Osteoblast (primary cell): ENCODE data around the gene MSANTD1. TPM values are rescaled to one million over a fixed set of nuclear protein-coding genes. Genes with fewer than 3 reads are reported as not detected.

Source experiments
- DNase-seq: peaks from one replicate; pipeline ENCODE4 v3.0.0; 2011; ENCODE audit warnings: low spot score, mixed read lengths; ENCODE audit not compliant: insufficient read length; ENCODE audit errors: missing footprints
- H2AFZ ChIP-seq: 2 replicates; pipeline ENCODE4 v1.6.0; 2011; ENCODE audit warnings: mild to moderate bottlenecking, low read length
- H3K27ac ChIP-seq: 2 replicates; pipeline ENCODE4 v1.5.1; 2011; ENCODE audit warnings: mild to moderate bottlenecking, low read depth, low read length, moderate library complexity
- H3K27me3 ChIP-seq: 2 replicates; pipeline ENCODE4 v1.6.0; 2012; ENCODE audit warnings: mild to moderate bottlenecking, control low read depth, inconsistent platforms, low read length, moderate library complexity; ENCODE audit not compliant: insufficient read depth
- H3K36me3 ChIP-seq: 2 replicates; pipeline ENCODE4 v1.5.1; 2011; ENCODE audit warnings: mild to moderate bottlenecking, low read length, control low read depth, moderate library complexity; ENCODE audit not compliant: insufficient read depth
- H3K4me1 ChIP-seq: 2 replicates; pipeline ENCODE4 v1.5.1; 2011; ENCODE audit warnings: mild to moderate bottlenecking, low read length, control low read depth, moderate library complexity; ENCODE audit not compliant: insufficient read depth
- H3K4me2 ChIP-seq: 2 replicates; pipeline ENCODE4 v1.6.0; 2011; ENCODE audit warnings: mild to moderate bottlenecking, low read length; ENCODE audit not compliant: insufficient read depth
- H3K4me3 ChIP-seq: fragments of 200-600 bp; sonication (generic); 3 replicates; pipeline ENCODE4 v1.5.1; 2012; ENCODE audit warnings: mild to moderate bottlenecking, low read length, inconsistent platforms; ENCODE audit not compliant: insufficient read depth
- H3K79me2 ChIP-seq: 2 replicates; pipeline ENCODE4 v1.6.0; 2012; ENCODE audit warnings: mild to moderate bottlenecking, low read length, control low read depth, inconsistent platforms; ENCODE audit not compliant: insufficient read depth
- H3K9me3 ChIP-seq: 2 replicates; pipeline ENCODE4 v1.5.1; 2011; ENCODE audit warnings: low read depth, low read length, control low read depth
- H4K20me1 ChIP-seq: 2 replicates; pipeline ENCODE4 v1.6.0; 2012; ENCODE audit warnings: mild to moderate bottlenecking, low read length, control low read depth; ENCODE audit not compliant: insufficient read depth
- total RNA-seq: library from RNA; depleted of rRNA; stranded (reverse); fragments of >200 nt; gene quantifications from 2 replicates; pipeline ENCODE4 v1.2.3, GENCODE V29; 2012
- TF ChIP-seq, protein P1 (sequence below): IDR thresholded peaks from 2 replicates; pipeline ENCODE4 v1.5.1; 2011; ENCODE audit warnings: mild to moderate bottlenecking, low read depth, low read length, moderate library complexity; ENCODE audit errors: extremely low read depth

MSANTD1 gene
- total RNA-seq, result 0.59 and 0.72 TPM in 2 replicates

GRCh38 chr4:3248811-3249661, at the start of gene MSANTD1:
MSANTD1 (plus strand) TSS chr4:3249159; CDS start chr4:3249223, 64 bp downstream.
- H4K20me1 ChIP-seq, result no peaks in the 10 kb centered on the region
- DNase-seq, result peak; percentile 95
- H3K79me2 ChIP-seq, result no peaks in the 10 kb centered on the region
- no peak within 1 kb of the TSS for H3K4me3 ChIP-seq
- H3K27me3 ChIP-seq, result no peaks in the 10 kb centered on the region
- H3K4me1 ChIP-seq, result no peaks in the 10 kb centered on the region
- no peak within 1 kb of the TSS for H3K27ac ChIP-seq
- H3K9me3 ChIP-seq, result no peaks in the 10 kb centered on the region
- H2AFZ ChIP-seq, result no peak within 1 kb of the TSS
- TF ChIP-seq, protein P1, sequence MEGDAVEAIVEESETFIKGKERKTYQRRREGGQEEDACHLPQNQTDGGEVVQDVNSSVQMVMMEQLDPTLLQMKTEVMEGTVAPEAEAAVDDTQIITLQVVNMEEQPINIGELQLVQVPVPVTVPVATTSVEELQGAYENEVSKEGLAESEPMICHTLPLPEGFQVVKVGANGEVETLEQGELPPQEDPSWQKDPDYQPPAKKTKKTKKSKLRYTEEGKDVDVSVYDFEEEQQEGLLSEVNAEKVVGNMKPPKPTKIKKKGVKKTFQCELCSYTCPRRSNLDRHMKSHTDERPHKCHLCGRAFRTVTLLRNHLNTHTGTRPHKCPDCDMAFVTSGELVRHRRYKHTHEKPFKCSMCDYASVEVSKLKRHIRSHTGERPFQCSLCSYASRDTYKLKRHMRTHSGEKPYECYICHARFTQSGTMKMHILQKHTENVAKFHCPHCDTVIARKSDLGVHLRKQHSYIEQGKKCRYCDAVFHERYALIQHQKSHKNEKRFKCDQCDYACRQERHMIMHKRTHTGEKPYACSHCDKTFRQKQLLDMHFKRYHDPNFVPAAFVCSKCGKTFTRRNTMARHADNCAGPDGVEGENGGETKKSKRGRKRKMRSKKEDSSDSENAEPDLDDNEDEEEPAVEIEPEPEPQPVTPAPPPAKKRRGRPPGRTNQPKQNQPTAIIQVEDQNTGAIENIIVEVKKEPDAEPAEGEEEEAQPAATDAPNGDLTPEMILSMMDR, result no peak
- no peaks in the 10 kb centered on the region for H3K36me3 ChIP-seq
- H3K4me2 ChIP-seq, result no peak within 1 kb of the TSS

DNA sequence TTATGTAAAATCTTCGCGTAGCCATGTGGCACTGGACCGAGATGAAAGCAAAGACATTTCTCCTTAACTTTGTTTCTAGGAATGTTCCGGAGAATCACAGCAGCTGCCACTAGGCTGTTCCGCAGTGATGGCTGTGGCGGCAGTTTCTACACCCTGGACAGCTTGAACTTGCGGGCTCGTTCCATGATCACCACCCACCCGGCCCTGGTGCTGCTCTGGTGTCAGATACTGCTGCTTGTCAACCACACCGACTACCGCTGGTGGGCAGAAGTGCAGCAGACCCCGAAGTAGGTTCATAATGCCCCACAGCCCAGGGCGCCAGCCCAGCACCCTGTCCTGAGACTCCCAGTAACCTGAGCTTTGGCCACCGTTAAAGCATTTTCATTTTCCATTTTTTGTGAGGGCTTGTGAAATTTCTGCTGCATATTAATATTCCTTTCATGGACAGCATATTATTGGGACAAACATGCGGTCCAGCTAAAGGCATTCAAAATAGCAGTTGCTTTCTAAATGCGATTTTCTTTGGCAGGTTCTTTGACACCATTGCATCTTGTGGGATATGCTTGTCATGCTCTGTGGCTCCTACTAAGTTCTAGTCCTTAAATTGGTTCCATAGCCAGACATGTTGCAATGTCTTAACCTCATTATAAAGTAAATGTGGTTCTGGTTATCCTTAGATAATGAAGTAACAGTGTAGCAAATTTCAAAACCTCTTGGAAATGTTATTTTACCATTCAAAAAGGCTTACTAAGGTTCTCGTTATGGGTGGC, 49.1 kb upstream of the MSANTD1 start:
- peaks cover 3% of the 10 kb centered on the region for H4K20me1 ChIP-seq
- H3K27ac ChIP-seq, result no peak overlapping the region
- H2AFZ ChIP-seq, result no peak overlapping the region
- TF ChIP-seq, protein P1, result no peak
- H3K36me3 ChIP-seq, result peaks cover 43% of the 10 kb centered on the region
- H3K9me3 ChIP-seq, result no peaks in the 10 kb centered on the region
- H3K4me1 ChIP-seq, result peaks cover 6% of the 10 kb centered on the region
- no peaks in the 10 kb centered on the region for H3K27me3 ChIP-seq
- DNase-seq, result peak; percentile 51
- H3K79me2 ChIP-seq, result no peaks in the 10 kb centered on the region
- no peak overlapping the region for H3K4me3 ChIP-seq
- H3K4me2 ChIP-seq, result no peak overlapping the region

- Histone ChIP-seq H3K9me3 (no peaks in the 10 kb centered on the region), H3K27me3 (no peaks in the 10 kb centered on the region), H4K20me1 (peaks cover 3% of the 10 kb centered on the region), H3K4me2 (no peak overlapping the region), H2AFZ (no peak overlapping the region), H3K27ac (no peak overlapping the region), H3K4me1 (peaks cover 6% of the 10 kb centered on the region), H3K4me3 (no peak overlapping the region), H3K36me3 (peaks cover 37% of the 10 kb centered on the region), H3K79me2 (no peaks in the 10 kb centered on the region)
- TF ChIP-seq, protein P1, result no peak
- DNase-seq, result peak; percentile 53
Observed at GRCh38 chr4:3200423-3201090, 48.4 kb upstream of the MSANTD1 start.
